Right ventricle myocardium inferior (tissue), 1 donor: ENCODE results near the gene TOM1L2. TPM values are rescaled to one million over a fixed set of nuclear protein-coding genes. Genes with fewer than 3 reads are reported as not detected.

Experiments used
- ATAC-seq: fragments of 200-7000 bp; cut with Tn5 transposase; one replicate; pipeline ENCODE4 v1.9.1; 2020; ENCODE audit warnings: mild to moderate bottlenecking, moderate library complexity
- DNase-seq: peaks from one replicate; pipeline ENCODE4 v3.0.0; 2021; ENCODE audit errors: missing footprints
- intact Hi-C: fragments of 100-400 bp; cut with DNase I; formaldehyde crosslinking; loops from one replicate; pipeline ENCODE4 v1.11.0; 2022
- total RNA-seq: library from RNA; stranded (reverse); fragmentation: NEBNext Ultra II Directional; extraction: Animal tissue kit (Norgen Biotek cat#: 25700); gene quantifications from one replicate; pipeline ENCODE4 v1.2.1, GENCODE V29; 2021
- donor health status: DM: no; HTN: yes; CAD: no; lungs with severe emphysema.

TOM1L2 gene
- total RNA-seq, 1 donor from 2014 or later = 246 TPM

DNA sequence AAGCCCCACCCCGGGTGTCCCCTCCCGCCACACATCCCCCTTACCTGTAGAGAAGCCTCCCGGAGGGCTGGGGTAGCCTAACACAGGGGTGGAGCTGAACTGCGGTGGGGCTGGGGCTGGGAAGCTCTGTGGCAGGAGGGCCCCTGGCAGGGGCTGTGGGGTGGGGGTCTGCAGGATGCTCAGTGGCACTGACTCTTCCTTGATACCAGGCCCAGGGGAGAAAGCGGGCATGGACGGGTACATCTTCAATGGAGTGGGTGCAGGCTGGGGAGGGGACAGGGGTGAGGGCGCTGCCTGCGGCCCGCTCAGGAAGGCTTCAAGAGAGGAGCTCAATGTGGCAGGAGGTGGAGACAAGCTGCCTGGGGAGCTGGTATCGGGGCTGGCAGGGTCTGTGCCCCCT lies 152.2 kb downstream of the TOM1L2 start:
- intact Hi-C loops = no loop called here
- DNase-seq = no peak
- no peak for ATAC-seq

- intact Hi-C loops = loop anchor here (5.0 kb wide), 1 partner anchor 213 kb away; no protein-coding TSS in a partner anchor
- DNase-seq (no peak), ATAC-seq (no peak)
Observed at GRCh38 chr17:17819561-17819995, 152.6 kb downstream of the TOM1L2 start.

- ATAC-seq (no peak), DNase-seq (no peak)
- intact Hi-C loops = loop anchor here (5.0 kb wide), 1 partner anchor 213 kb away; no protein-coding TSS in a partner anchor
Observed at GRCh38 chr17:17819111-17819510, 153.1 kb downstream of the TOM1L2 start.

DNA sequence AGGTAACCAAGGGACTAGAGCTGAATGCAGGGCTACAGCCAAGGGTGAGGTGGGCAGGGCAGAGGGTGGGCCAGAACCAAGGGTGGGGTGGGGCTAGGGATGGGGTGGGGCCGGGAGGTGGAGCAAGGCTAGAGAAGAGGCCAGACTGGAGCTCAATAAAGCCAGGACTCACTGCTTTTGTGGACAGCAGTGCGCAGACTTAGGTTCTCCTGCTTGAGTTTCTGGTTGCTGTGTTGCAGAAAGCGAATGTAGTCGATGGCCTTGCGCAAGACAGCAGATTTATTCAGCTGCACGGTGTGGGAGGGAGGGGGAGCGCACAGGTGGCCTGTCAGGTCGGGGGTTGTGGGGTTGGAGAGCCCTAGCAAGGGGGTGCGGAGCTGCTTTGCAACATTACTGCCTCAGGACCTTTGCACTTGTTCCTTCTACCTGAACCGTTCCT lies 154.1 kb downstream of the TOM1L2 start:
- ATAC-seq = peak; percentile 8
- no peak for DNase-seq
- intact Hi-C loops = loop anchor here (5.0 kb wide), 1 partner anchor 214 kb away; no protein-coding TSS in a partner anchor

- ATAC-seq (no peak), DNase-seq (no peak)
- intact Hi-C loops = loop anchor here (5.0 kb wide), 1 partner anchor 215 kb away; no protein-coding TSS in a partner anchor
Observed at GRCh38 chr17:17817552-17817947, 154.7 kb downstream of the TOM1L2 start.

GRCh38 chr17:17816831-17817551 lies 155.2 kb downstream of the TOM1L2 start:
- ATAC-seq (no peak), DNase-seq (no peak)
- intact Hi-C loops = loop anchor here (5.0 kb wide), 1 partner anchor 215 kb away; no protein-coding TSS in a partner anchor

DNA sequence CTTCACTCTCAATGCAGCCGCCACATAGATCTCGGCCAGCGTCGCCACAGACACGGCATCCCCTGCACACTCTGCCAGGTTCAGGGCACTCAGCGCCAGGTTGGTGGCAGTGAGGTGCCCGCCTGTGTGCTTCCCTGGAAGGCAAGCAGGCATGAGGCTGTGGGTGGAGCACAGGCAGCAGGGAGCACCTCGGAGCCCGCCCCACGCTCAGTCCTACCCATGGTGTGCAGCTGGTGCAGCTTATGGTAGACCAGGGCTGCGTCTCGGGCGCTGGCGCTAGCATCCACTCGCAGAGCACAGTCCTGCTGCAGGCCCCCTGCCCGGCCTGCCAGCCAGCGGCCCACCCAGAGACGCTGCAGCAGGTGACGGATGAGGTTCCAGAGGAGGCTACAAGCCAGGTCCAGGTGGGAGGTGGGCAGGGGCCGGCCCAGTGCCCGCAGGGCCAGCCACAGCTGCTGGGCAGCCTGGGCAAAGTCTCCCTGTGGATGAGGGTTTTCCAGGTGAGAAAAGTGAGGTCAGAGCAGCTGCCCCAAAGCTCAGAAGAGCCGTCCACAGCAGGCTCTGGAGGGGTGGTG lies 155.9 kb downstream of the TOM1L2 start:
- DNase-seq (no peak), ATAC-seq (no peak)
- intact Hi-C loops = loop anchor here (5.0 kb wide), 1 partner anchor 216 kb away; no protein-coding TSS in a partner anchor

- ATAC-seq = no peak
- intact Hi-C loops = loop anchor here (2.0 to 5.0 kb wide), 2 partner anchors 103 to 217 kb away; no protein-coding TSS in a partner anchor
- DNase-seq = no peak
Observed at GRCh38 chr17:17815436-17816200, 156.6 kb downstream of the TOM1L2 start.

DNA sequence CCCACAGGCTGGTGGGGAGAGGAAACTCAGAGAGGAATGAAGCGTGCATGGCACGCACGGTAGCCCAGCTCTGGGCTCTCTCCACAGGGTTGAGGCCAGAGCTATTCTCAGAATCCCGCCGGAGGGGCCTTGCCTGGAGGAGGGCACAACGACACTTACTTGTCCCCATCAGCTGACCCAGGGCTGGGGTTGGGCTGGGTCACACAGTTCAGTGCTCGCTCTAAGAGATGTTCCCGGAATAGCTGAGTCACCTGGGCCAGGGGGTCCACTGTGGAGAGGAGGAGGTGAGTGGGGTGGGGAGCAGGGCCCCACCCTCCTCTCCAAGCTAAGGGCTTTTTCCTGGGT lies 157.2 kb downstream of the TOM1L2 start:
- DNase-seq = no peak
- intact Hi-C loops = loop anchor here (2.0 to 5.0 kb wide), 2 partner anchors 104 to 217 kb away; no protein-coding TSS in a partner anchor
- peak; percentile 57 for ATAC-seq

DNA sequence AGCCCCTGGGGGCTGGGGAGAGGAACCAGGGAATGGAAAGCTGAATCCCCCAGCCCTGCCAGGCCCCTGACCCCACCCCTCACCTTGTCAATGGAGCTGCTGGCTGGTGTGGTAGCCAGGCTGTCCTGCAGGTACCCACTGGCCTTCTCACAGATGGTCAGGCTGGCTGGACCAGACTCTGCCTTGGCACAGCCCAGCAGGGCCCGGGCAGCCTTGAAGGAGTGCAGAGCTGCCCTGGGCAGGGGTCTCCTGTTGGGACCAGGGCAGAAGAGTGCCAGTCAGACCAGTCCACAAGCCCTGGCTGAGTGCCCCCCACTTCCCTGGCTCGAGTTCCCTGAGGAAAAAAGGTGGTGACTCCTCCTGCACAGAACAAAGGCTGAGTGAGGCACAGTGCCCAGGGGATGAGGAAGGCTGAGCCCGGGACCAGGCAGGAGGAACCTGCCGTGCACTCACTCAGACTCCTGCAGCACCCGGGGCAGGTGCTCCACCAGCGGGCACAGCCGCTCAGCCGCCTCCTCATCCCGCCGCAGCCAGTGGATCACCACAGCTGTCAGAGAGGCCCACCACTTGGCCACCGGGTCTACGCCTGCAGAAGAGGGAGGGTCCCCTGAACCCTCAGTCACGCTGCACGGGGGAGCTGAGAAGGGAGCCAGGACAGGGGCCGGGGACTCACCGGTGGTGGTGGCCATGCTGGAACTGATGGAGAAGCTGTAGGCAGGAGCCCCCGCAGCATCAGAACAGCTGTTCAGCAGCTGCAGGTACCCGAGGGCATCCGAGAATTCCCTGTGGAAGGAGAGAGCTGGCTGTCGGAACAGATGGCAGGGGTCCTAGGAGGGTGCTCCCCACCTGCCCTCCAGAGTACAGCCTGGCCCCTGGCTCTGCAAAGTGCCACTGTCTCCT lies 157.8 kb downstream of the TOM1L2 start:
- ATAC-seq = no peak
- intact Hi-C loops = loop anchor here (2.0 to 5.0 kb wide), 2 partner anchors 104 to 218 kb away; no protein-coding TSS in a partner anchor
- no peak for DNase-seq

DNA sequence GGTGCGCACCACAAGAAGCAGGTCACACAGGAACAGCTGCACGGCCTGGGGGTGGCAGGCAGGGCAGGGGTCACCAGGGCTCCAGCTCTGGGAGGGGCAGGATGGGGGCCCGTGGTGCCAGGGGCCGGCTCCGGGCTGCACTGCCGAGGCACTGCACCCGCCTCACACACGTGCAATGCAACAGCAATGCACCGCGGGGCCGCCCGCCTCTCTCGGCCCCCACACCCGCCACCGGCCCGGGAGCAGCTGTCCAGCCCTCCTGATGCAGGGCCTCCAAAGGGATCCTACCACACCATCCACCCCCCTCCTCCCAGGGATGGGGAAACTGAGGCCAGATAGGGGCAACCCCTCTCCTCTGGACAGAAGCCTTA lies 158.5 kb downstream of the TOM1L2 start:
- DNase-seq = no peak
- ATAC-seq = no peak
- intact Hi-C loops = loop anchor here (2.0 kb wide), 1 partner anchor 105 kb away; no protein-coding TSS in a partner anchor

- no peak for ATAC-seq
Observed at GRCh38 chr17:17813055-17813724, 159.0 kb downstream of the TOM1L2 start.

DNA sequence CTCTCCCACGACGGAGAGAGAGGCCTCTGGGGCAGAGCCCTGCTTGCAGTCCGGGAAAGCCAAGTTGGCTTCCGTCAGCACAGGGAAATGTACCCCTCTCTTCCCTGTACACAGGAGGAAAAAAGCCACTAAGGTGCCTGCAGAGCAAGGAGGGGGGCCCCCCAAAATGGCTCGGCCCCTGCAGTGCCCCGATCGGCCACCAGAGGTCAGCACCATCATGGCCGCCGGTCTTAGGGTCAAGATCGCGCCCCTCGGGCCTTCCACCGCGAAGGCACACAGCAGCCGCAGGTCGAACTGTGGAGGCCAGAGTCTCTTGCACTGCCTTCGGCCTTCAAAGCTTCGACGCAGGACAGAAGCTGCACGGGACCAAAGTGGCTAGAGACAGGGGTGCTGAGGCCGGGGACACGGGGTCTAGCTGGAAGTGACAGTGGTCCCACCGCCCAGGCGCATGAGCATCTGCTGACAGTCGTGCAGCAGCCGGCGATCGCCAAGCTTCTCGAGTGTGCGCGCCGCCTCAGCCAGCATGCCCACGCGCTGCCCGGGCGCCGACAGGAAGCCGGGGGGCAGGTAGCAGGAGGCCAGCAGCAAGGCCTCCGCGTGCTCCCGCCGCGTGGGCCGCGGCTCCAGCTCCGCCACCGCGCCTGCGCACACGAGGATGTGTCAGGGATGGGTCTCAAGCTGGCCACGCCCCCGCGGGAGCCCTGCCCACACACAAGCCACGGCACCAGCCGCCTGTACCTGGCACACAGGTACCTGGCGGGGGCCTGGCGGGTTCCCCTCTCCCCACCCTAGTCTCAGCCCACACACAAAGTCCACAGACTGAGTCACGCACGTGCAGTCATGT lies 159.8 kb downstream of the TOM1L2 start:
- DNase-seq = peak; percentile 88
- peak; percentile 51 for ATAC-seq
- intact Hi-C loops = loop anchor here (1.0 kb wide), 1 partner anchor 48 kb away; no protein-coding TSS in a partner anchor

More at GRCh38 chr17:17813055-17813724, 159.0 kb downstream of the TOM1L2 start:
- intact Hi-C loops = no loop called here
- DNase-seq = no peak

DNA sequence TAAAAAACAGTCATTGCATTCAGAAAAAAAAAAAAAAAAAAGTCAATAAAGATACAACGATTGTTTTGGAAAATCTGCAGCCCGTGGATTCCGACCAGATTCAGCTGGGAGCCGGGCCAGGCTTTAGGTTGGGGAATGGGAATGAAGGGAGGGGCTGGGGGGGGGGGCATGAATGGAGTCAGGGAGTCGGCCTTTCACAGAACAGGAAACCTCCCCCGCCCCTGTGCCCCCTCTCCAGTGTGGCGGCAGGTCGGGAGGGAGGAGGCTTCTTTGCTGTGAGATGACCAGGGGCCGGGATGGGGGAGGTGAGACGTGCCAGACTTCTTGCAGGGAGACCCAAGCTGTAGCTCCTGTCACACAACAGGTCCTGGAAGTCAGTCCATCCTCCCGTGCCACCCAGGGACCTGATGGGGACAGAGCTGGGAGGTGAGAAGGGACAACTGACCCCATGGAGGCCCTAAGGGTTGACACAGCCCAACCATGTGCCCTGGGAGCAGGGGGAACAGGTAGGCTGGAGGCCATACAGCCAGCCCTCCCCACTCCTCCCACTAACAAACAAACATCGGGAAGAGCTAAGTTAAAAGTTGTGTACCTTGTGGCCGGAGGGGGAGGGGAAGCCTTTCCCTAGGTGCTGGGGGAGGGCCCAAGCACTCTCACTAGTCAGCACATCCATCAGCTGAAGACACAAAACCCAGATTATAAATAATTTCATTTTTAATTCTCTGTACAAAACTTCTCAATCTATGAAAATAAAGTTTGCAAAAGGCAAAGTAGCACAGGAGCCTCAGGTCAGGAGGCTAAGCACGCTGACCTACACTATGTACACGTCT lies 160.6 kb downstream of the TOM1L2 start:
- ATAC-seq = no peak
- intact Hi-C loops = loop anchor here (1.0 kb wide), 1 partner anchor 49 kb away; no protein-coding TSS in a partner anchor
- DNase-seq = no peak

GRCh38 chr17:17810895-17811248 lies 161.3 kb downstream of the TOM1L2 start:
- intact Hi-C loops = no loop called here
- no peak for ATAC-seq

More at GRCh38 chr17:17810895-17811248, 161.3 kb downstream of the TOM1L2 start:
- no peak for DNase-seq
